HepG2 (cell line): ENCODE measurements around the gene NPPC. TPM values are rescaled to one million over a fixed set of nuclear protein-coding genes. Genes with fewer than 3 reads are reported as not detected.

Experiments
- ATF7-NPFF ChIP-seq: sonication (generic); formaldehyde crosslinking; IDR thresholded peaks from 2 replicates; pipeline ENCODE4 v1.8.1; 2023; ENCODE audit warnings: mild to moderate bottlenecking, low read depth, missing genetic modification reagents, moderate library complexity
- FOXC1 ChIP-seq: sonication (generic); formaldehyde crosslinking; IDR thresholded peaks from 2 replicates; pipeline ENCODE4 v1.8.0; 2022; ENCODE audit warnings: mild to moderate bottlenecking, missing genetic modification reagents, borderline replicate concordance
- FOXK1 ChIP-seq: sonication (generic); formaldehyde crosslinking; IDR thresholded peaks from 2 replicates; pipeline ENCODE4 v1.4.0; 2020; ENCODE audit warnings: low read depth, missing genetic modification reagents, borderline replicate concordance
- HNF4A ChIP-seq: sonication (generic); formaldehyde crosslinking; IDR thresholded peaks from 2 replicates; pipeline ENCODE4 v1.4.0; 2020; ENCODE audit warnings: missing genetic modification reagents
- KMT2B ChIP-seq: IDR thresholded peaks from 2 replicates; pipeline ENCODE4 v1.6.1; 2016; ENCODE audit warnings: missing genetic modification reagents, missing compliant biosample characterization
- MAZ ChIP-seq, 2 experiments: sonication (generic) in 1 of 2; formaldehyde crosslinking in 1 of 2; IDR thresholded peaks; 2 replicates each; pipeline versions ENCODE4 v1.5.0 to v1.6.1; 2012 to 2020; ENCODE audit warnings: low read depth in 2 of 2, mild to moderate bottlenecking in 2 of 2, borderline replicate concordance in 1 of 2, improper control_type of control experiment in 1 of 2, low read length in 1 of 2, missing genetic modification reagents in 1 of 2, moderate library complexity in 1 of 2
- MEIS2 ChIP-seq: sonication (generic); formaldehyde crosslinking; IDR thresholded peaks from 2 replicates; pipeline ENCODE4 v1.9.0; 2021; ENCODE audit warnings: mild to moderate bottlenecking, missing genetic modification reagents
- NBN ChIP-seq: fragments of 450-650 bp; conservative IDR thresholded peaks from 2 replicates; pipeline ENCODE4 v1.6.1; 2017
- NFE2L1 ChIP-seq: sonication (generic); formaldehyde crosslinking; IDR thresholded peaks from 2 replicates; pipeline ENCODE4 v1.4.0; 2020; ENCODE audit warnings: missing genetic modification reagents, mild to moderate bottlenecking, borderline replicate concordance
- NFYC ChIP-seq: IDR thresholded peaks from 2 replicates; pipeline ENCODE4 v1.6.1; 2016; ENCODE audit warnings: missing genetic modification reagents, missing compliant biosample characterization
- TAF1 ChIP-seq: sonication (generic); formaldehyde crosslinking; IDR thresholded peaks from 2 replicates; pipeline ENCODE4 v1.4.0; 2020; ENCODE audit warnings: missing genetic modification reagents
- ZFY ChIP-seq: sonication (generic); formaldehyde crosslinking; IDR thresholded peaks from 2 replicates; pipeline ENCODE4 v1.4.0; 2020; ENCODE audit warnings: missing genetic modification reagents
- ZKSCAN8 ChIP-seq: IDR thresholded peaks from 2 replicates; pipeline ENCODE4 v1.6.1; 2016; ENCODE audit warnings: borderline replicate concordance, missing genetic modification reagents, missing compliant biosample characterization
- ZNF180 ChIP-seq: sonication (generic); formaldehyde crosslinking; IDR thresholded peaks from 2 replicates; pipeline ENCODE4 v1.4.0; 2020; ENCODE audit warnings: low read depth, missing genetic modification reagents, borderline replicate concordance
- ZNF256 ChIP-seq: sonication (generic); formaldehyde crosslinking; conservative IDR thresholded peaks from 2 replicates; pipeline ENCODE4 v1.4.0; 2020; ENCODE audit warnings: missing genetic modification reagents
- ZNF563 ChIP-seq: sonication (generic); formaldehyde crosslinking; IDR thresholded peaks from 2 replicates; pipeline ENCODE4 v1.8.0; 2022; ENCODE audit warnings: mild to moderate bottlenecking, moderate library complexity, missing genetic modification reagents
- ZNF720 ChIP-seq: sonication (generic); formaldehyde crosslinking; IDR thresholded peaks from 2 replicates; pipeline ENCODE4 v1.4.0; 2020; ENCODE audit warnings: missing genetic modification reagents
- polyA plus RNA-seq, 8 experiments: library from polyadenylated mRNA; depleted of rRNA in 3 of 8; stranded (reverse) in 7 of 8; unstranded in 1 of 8; fragments of >200 nt; fragmentation: Illumina TruSeq in 4 of 8; extraction: Trizol in 4 of 8; gene quantifications; 2 replicates each; pipeline versions ENCODE4 v1.2.1 to v1.2.3, GENCODE V29; 2011 to 2016; ENCODE audit warnings: low read depth in 4 of 8, missing spikeins in 1 of 8, mixed read lengths in 1 of 8; ENCODE audit not compliant: insufficient read depth in 1 of 8
- total RNA-seq, 5 experiments: library from RNA; depleted of rRNA; stranded (reverse); fragments of >200 nt; fragmentation: Illumina TruSeq; extraction: Trizol; gene quantifications; 2 replicates each; pipeline ENCODE4 v1.2.3, GENCODE V29; 2016; ENCODE audit warnings: low read depth in 1 of 5
- TF ChIP-seq, protein P1 (sequence below): sonication (generic); formaldehyde crosslinking; IDR thresholded peaks from 2 replicates; pipeline ENCODE4 v1.5.0; 2020; ENCODE audit warnings: missing genetic modification reagents
- TF ChIP-seq, protein P2 (sequence below): IDR thresholded peaks from 2 replicates; pipeline ENCODE4 v1.6.1; 2018; ENCODE audit warnings: missing genetic modification reagents, mild to moderate bottlenecking, missing compliant biosample characterization
- TF ChIP-seq, protein P3 (sequence below): sonication (generic); formaldehyde crosslinking; IDR thresholded peaks from 2 replicates; pipeline ENCODE4 v1.9.0; 2021; ENCODE audit warnings: missing genetic modification reagents, mild to moderate bottlenecking, borderline replicate concordance
- TF ChIP-seq, protein P4 (sequence below): sonication (generic); formaldehyde crosslinking; IDR thresholded peaks from 2 replicates; pipeline ENCODE4 v1.5.0; 2020; ENCODE audit warnings: missing genetic modification reagents, mild to moderate bottlenecking, borderline replicate concordance
- TF ChIP-seq, protein P5 (sequence below): sonication (generic); formaldehyde crosslinking; IDR thresholded peaks from 2 replicates; pipeline ENCODE4 v1.4.0; 2020; ENCODE audit warnings: mild to moderate bottlenecking, missing genetic modification reagents
- TF ChIP-seq, protein P6 (sequence below): IDR thresholded peaks from 2 replicates; pipeline ENCODE4 v1.6.1; 2016
- TF ChIP-seq, protein P7 (sequence below): sonication (generic); formaldehyde crosslinking; IDR thresholded peaks from 2 replicates; pipeline ENCODE4 v1.4.0; 2020; ENCODE audit warnings: mild to moderate bottlenecking, missing genetic modification reagents

NPPC gene
- total and polyA plus RNA-seq, 2 of the 13 experiments (the other 11 are each of a cell fraction or from before 2014, with no cell fraction given), result 0.11 TPM; not detected in 1

DNA sequence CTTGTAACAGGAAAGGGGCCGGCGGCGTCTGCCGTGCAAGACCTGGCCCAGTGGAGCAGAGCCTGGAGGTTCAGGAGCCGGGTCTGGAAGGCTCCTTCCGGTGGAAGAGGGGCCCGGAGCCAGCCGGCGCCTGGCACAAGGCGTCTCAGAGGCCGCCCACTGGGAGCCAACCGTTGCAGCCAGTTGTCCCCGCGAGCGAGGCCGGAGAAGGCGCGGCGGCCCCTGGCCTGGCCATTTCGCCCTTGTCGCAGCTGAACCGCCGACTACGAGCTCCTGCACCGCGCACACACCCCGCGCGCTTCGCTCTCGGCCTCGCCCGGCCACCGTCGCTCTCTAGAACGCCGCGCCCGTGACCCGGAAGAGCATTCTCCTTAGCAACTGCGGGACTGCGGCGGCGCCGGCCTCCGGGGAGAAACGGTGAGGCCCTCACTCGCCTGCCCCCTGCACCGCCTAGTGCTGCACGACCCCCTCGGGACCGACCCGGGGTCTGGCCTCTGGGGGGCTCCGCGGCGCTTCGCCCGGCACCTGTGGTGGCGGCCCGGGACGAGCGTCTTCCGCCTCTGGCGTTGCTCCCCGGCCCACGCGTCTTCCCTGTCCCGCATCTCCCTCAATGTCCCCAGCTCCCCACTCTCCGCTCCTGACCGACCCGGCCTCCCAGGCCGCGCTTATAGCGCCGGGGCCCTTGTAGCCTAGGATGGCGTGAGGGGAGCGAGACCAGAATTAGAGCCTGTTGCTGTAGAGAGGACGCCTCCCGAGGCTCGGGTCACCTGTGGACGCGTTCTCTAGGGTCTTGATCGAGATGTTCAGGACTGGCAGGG is 35.4 kb upstream of the NPPC start, which contains the start of gene DIS3L2 (continued):
- TF ChIP-seq ZNF256 (CRISPR knock-in tag) (peak; percentile 53; the same call in 1 of the 2 replicates), NFE2L1 (CRISPR knock-in tag) (peak; percentile 36; the same call in 1 of the 2 replicates), NBN (no peak), NFYC (CRISPR knock-in tag) (no peak; the same call in 1 of the 2 replicates), MEIS2 (CRISPR knock-in tag) (peak; percentile 84; the same call in 1 of the 2 replicates), MAZ (IDR thresholded peaks at IDR 0.05; ENCODE audit: borderline replicate concordance, low read depth, low read length) (peak; percentile 77; the same call in 1 of the 2 replicates), MAZ (CRISPR knock-in tag; IDR thresholded peaks at IDR 0.05; ENCODE audit: low read depth) (peak; percentile 86), HNF4A (CRISPR knock-in tag) (peak; percentile 21; the same call in 1 of the 2 replicates), ZKSCAN8 (CRISPR knock-in tag) (peak; percentile 62; the same call in 1 of the 2 replicates), FOXK1 (CRISPR knock-in tag) (peak; percentile 89), ATF7-NPFF (CRISPR knock-in tag) (peak; percentile 96), FOXC1 (CRISPR knock-in tag) (peak; percentile 95; the same call in 1 of the 2 replicates), ZNF563 (CRISPR knock-in tag) (peak; percentile 97), ZNF720 (CRISPR knock-in tag) (no peak), ZNF180 (CRISPR knock-in tag) (0 out of 2 replicates have a peak, but pooled peaks have one; percentile 71), KMT2B (CRISPR knock-in tag) (peak; percentile 100), ZFY (CRISPR knock-in tag) (peak; percentile 100), TAF1 (CRISPR knock-in tag) (peak; percentile 91)
- TF ChIP-seq, protein P1, sequence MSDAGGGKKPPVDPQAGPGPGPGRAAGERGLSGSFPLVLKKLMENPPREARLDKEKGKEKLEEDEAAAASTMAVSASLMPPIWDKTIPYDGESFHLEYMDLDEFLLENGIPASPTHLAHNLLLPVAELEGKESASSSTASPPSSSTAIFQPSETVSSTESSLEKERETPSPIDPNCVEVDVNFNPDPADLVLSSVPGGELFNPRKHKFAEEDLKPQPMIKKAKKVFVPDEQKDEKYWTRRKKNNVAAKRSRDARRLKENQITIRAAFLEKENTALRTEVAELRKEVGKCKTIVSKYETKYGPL (CRISPR knock-in tag), result peak; percentile 39
- TF ChIP-seq, protein P2, sequence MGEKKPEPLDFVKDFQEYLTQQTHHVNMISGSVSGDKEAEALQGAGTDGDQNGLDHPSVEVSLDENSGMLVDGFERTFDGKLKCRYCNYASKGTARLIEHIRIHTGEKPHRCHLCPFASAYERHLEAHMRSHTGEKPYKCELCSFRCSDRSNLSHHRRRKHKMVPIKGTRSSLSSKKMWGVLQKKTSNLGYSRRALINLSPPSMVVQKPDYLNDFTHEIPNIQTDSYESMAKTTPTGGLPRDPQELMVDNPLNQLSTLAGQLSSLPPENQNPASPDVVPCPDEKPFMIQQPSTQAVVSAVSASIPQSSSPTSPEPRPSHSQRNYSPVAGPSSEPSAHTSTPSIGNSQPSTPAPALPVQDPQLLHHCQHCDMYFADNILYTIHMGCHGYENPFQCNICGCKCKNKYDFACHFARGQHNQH (CRISPR knock-in tag), result peak; percentile 91
- TF ChIP-seq, protein P3, sequence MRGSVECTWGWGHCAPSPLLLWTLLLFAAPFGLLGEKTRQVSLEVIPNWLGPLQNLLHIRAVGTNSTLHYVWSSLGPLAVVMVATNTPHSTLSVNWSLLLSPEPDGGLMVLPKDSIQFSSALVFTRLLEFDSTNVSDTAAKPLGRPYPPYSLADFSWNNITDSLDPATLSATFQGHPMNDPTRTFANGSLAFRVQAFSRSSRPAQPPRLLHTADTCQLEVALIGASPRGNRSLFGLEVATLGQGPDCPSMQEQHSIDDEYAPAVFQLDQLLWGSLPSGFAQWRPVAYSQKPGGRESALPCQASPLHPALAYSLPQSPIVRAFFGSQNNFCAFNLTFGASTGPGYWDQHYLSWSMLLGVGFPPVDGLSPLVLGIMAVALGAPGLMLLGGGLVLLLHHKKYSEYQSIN (CRISPR knock-in tag), result no peak
- TF ChIP-seq, protein P4, sequence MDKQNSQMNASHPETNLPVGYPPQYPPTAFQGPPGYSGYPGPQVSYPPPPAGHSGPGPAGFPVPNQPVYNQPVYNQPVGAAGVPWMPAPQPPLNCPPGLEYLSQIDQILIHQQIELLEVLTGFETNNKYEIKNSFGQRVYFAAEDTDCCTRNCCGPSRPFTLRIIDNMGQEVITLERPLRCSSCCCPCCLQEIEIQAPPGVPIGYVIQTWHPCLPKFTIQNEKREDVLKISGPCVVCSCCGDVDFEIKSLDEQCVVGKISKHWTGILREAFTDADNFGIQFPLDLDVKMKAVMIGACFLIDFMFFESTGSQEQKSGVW, result no peak
- TF ChIP-seq, protein P5, sequence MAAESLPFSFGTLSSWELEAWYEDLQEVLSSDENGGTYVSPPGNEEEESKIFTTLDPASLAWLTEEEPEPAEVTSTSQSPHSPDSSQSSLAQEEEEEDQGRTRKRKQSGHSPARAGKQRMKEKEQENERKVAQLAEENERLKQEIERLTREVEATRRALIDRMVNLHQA, result no peak
- TF ChIP-seq, protein P6, sequence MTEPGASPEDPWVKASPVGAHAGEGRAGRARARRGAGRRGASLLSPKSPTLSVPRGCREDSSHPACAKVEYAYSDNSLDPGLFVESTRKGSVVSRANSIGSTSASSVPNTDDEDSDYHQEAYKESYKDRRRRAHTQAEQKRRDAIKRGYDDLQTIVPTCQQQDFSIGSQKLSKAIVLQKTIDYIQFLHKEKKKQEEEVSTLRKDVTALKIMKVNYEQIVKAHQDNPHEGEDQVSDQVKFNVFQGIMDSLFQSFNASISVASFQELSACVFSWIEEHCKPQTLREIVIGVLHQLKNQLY (CRISPR knock-in tag), result no peak
- TF ChIP-seq, protein P7, sequence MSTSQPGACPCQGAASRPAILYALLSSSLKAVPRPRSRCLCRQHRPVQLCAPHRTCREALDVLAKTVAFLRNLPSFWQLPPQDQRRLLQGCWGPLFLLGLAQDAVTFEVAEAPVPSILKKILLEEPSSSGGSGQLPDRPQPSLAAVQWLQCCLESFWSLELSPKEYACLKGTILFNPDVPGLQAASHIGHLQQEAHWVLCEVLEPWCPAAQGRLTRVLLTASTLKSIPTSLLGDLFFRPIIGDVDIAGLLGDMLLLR, result peak; percentile 91
